HEK293T (cell line): ENCODE data around the gene NEMP1.

Experiments used
- FOXA1 ChIP-seq: fragments of 450-650 bp; IDR thresholded peaks from 2 replicates; pipeline ENCODE4 v1.6.1; 2016; ENCODE audit warnings: mild to moderate bottlenecking
- FOXK2 ChIP-seq: fragments of 450-650 bp; IDR thresholded peaks from 2 replicates; pipeline ENCODE4 v1.6.1; 2016; ENCODE audit warnings: mild to moderate bottlenecking
- L3MBTL2 ChIP-seq: fragments of 450-650 bp; conservative IDR thresholded peaks from 2 replicates; pipeline ENCODE4 v1.6.1; 2016; ENCODE audit warnings: mild to moderate bottlenecking
- SUZ12 ChIP-seq: fragments of 450-650 bp; IDR thresholded peaks from 2 replicates; pipeline ENCODE4 v1.6.1; 2016; ENCODE audit warnings: mild to moderate bottlenecking
- TARDBP ChIP-seq: fragments of 450-650 bp; IDR thresholded peaks from 2 replicates; pipeline ENCODE4 v1.6.1; 2016

DNA sequence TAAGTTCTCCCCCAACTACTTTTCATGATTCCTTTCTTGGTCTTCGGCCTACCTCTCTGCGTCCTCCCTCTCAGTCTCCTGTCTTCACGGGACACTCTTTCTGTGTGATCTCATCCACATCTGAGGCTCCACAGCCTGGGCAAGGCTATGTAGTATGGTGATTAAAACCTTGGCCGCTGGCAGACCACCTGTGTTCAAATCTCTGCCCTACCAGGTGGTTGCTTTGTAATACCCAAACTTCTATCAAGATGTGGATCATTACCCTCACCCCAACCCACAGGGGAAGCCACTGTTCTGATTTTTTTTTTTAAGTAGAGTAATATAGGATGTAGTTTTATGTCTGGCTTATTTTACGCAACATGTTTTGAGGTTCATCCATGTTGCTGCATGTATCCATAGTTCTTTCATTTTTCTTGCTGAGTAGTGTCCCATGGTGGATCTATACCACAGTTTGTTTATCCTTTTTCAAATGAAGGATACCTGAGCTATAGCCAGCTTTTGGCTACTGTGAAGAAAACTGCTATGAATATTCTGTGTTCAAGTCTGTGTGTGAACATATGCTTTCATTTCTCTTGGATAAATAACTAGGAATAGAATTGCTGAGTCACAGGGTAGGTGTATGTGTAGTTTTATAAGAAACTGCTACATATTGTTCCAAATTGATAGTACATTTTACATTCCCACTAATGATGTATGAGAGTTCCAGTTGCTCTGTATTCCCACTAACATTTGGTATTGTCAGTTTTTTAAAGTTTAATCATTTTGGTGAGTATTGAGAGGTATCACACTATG lies 40.9 kb upstream of the NEMP1 start:
- TF ChIP-seq TARDBP (no peak), L3MBTL2 (no peak), SUZ12 (no peak), FOXA1 (no peak), FOXK2 (no peak)
